Measurements from ENCODE around the gene MRAP2. TPM values are rescaled to one million over a fixed set of nuclear protein-coding genes. Genes with fewer than 3 reads are reported as not detected.

MRAP2 gene
- total RNA-seq, 1 donor from 2014 or later, result not detected

DNA sequence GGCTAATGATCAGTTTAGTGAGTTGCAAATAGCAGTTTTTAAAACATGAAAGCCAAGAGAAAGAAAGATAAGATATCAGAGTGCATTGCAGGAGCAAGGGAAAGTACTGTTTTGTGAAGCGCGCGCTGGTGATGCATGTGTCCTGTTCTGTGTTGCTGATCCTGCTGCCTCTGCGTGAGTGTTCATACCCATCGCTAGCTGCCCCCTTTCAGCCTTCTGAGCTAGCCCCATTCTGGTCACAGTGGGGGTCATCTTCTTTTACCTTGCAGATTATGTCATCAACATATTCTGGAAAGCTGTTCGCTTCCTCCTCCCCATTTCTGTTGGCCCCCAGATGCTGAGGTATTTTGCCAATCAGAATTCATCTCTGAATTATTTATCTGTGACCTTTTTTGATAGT, 1.9 kb downstream of the MRAP2 start:
- H3K4me3 ChIP-seq (ENCODE audit: low read depth, low read length), result no peak overlapping the region
- DNase-seq (ENCODE audit: low read depth), result no peak
- TF ChIP-seq, protein P1, sequence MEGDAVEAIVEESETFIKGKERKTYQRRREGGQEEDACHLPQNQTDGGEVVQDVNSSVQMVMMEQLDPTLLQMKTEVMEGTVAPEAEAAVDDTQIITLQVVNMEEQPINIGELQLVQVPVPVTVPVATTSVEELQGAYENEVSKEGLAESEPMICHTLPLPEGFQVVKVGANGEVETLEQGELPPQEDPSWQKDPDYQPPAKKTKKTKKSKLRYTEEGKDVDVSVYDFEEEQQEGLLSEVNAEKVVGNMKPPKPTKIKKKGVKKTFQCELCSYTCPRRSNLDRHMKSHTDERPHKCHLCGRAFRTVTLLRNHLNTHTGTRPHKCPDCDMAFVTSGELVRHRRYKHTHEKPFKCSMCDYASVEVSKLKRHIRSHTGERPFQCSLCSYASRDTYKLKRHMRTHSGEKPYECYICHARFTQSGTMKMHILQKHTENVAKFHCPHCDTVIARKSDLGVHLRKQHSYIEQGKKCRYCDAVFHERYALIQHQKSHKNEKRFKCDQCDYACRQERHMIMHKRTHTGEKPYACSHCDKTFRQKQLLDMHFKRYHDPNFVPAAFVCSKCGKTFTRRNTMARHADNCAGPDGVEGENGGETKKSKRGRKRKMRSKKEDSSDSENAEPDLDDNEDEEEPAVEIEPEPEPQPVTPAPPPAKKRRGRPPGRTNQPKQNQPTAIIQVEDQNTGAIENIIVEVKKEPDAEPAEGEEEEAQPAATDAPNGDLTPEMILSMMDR (IDR thresholded peaks at IDR 0.05; ENCODE audit: insufficient read depth, low read length, poor library complexity, severe bottlenecking), result no peak
- no peaks in the 10 kb centered on the region for H3K36me3 ChIP-seq (ENCODE audit: control insufficient read depth, insufficient read depth, low read length)
- peaks cover 8% of the 10 kb centered on the region for H3K27me3 ChIP-seq (ENCODE audit: control insufficient read depth, insufficient read depth, low read length)

DNA sequence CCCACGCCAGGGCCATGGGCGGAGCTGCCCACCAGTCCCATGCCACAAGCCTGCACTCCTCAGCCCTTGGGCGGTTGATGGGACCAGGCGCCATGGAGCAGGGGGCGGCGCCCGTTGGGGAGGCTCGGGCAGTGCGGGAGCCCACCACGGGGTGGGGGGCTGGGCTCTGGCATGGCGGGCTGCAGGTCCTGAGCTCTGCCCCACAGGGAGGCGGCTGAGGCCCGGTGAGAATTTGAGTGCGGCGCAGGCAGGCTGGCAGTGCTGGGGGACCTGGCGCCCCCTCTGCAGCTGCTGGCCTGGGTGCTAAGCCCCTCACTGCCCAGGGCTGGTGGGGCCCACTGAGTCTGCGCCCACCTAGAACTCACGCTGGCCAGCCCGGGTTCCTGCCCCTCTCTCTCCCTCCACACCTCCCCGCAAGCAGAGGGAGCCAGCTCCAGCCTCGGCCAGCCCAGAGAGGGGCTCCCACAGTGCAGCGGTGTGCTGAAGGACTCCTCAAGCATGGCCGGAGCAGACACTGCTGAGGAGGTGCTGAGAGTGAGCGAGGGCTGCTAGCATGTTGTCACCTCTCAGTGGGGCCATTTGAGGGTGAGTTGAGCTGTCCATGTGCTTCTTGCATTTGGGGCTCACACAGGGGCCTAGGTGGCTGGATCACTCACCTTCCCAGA, 4.0 kb downstream of the MRAP2 start:
- no peak for DNase-seq (ENCODE audit: low read depth)
- no peak overlapping the region for H3K4me3 ChIP-seq (ENCODE audit: low read depth, low read length)
- H3K36me3 ChIP-seq (ENCODE audit: control insufficient read depth, insufficient read depth, low read length), result no peaks in the 10 kb centered on the region
- H3K27me3 ChIP-seq (ENCODE audit: control insufficient read depth, insufficient read depth, low read length), result peaks cover 8% of the 10 kb centered on the region
- TF ChIP-seq, protein P1 (IDR thresholded peaks at IDR 0.05; ENCODE audit: insufficient read depth, low read length, poor library complexity, severe bottlenecking), result no peak

DNA sequence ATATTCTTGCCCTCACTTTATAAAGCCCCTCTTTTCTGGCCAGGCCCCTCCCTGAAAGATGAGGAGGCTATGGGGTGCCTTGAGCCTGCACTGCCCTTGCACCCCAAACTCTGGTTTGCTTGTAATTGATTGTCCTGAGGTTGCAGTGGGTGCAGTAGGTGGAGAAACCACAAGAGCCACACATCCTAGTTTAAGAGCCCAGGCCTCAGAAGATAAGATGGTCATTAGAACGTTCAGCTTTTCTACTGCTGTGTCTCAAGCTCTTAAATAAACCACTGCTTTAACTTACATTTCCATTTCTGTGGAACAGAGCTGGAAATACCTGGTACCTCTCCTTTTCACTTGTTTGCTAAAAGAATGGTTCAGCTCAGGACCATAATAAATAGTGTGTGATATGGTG, 9.0 kb downstream of the MRAP2 start:
- TF ChIP-seq, protein P1 (IDR thresholded peaks at IDR 0.05; ENCODE audit: insufficient read depth, low read length, poor library complexity, severe bottlenecking), result no peak
- H3K27me3 ChIP-seq (ENCODE audit: control insufficient read depth, insufficient read depth, low read length), result no peaks in the 10 kb centered on the region
- H3K4me3 ChIP-seq (ENCODE audit: low read depth, low read length), result no peak overlapping the region
- DNase-seq (ENCODE audit: low read depth), result no peak
- no peaks in the 10 kb centered on the region for H3K36me3 ChIP-seq (ENCODE audit: control insufficient read depth, insufficient read depth, low read length)

DNA sequence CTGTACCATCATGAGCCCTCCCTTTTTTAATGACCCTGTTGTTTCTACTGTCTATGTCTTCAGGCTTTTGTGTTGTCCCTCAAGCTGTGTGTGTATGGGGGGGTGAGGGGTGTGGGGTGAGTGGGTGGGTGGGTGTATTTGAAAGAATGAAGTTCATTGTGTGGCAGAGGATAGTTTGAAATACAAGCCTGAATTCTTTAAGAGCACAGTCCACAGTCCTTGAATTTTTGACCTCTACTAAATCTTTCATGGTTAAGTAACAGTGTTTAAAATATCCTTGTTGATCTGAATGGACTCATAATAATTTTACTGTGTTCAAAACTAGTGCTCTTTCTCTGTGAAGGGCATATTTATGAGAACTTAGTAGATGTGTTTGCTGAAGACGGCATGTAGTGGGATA, 10.0 kb downstream of the MRAP2 start:
- Histone ChIP-seq H3K36me3 (ENCODE audit: control insufficient read depth, insufficient read depth, low read length) (no peaks in the 10 kb centered on the region), H3K27me3 (ENCODE audit: control insufficient read depth, insufficient read depth, low read length) (no peaks in the 10 kb centered on the region), H3K4me3 (ENCODE audit: low read depth, low read length) (no peak overlapping the region)
- TF ChIP-seq, protein P1 (IDR thresholded peaks at IDR 0.05; ENCODE audit: insufficient read depth, low read length, poor library complexity, severe bottlenecking), result no peak
- no peak for DNase-seq (ENCODE audit: low read depth)

DNA sequence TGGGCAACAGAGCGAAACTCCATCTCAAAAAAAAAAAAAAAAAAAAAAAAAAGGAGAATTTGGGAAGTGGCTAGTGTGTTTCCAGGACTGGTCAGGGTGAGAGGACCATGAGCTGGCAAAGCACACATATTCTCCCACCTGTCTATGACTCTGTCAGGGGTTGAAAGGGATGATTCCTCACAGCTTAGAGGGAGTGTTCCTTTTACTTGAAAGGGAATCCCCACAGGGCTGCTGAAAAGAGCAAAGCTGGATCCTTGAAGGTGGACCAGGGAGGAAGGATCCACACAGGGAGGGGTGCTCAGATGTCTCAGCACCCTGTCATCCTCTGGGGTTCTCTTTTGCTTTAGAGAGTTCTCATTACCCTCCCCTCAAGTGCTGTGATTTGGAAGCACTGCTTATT, 13.2 kb downstream of the MRAP2 start:
- no peaks in the 10 kb centered on the region for H3K36me3 ChIP-seq (ENCODE audit: control insufficient read depth, insufficient read depth, low read length)
- no peaks in the 10 kb centered on the region for H3K27me3 ChIP-seq (ENCODE audit: control insufficient read depth, insufficient read depth, low read length)
- TF ChIP-seq, protein P1 (IDR thresholded peaks at IDR 0.05; ENCODE audit: insufficient read depth, low read length, poor library complexity, severe bottlenecking), result no peak
- DNase-seq (ENCODE audit: low read depth), result no peak
- H3K4me3 ChIP-seq (ENCODE audit: low read depth, low read length), result no peak overlapping the region

DNA sequence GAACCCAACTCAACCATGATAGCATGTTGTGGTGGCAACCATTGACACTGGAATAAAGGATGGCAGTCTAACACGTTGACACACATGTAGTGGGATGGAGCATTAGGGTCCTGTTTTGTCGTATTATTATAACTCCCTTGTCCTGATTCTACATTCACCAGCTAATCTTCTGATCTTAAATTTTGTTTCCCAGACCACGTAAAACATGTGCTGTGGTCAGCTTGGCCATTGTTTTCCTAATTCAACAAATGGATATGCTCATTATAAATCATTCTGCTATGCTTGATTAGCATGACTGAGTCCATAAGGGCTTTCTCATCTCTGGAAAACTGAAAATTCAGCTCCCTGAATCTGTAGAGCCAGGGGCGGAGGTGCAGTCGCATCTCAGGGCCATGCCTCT, 15.0 kb downstream of the MRAP2 start:
- no peak for DNase-seq (ENCODE audit: low read depth)
- H3K4me3 ChIP-seq (ENCODE audit: low read depth, low read length), result no peak overlapping the region
- no peaks in the 10 kb centered on the region for H3K27me3 ChIP-seq (ENCODE audit: control insufficient read depth, insufficient read depth, low read length)
- TF ChIP-seq, protein P1 (IDR thresholded peaks at IDR 0.05; ENCODE audit: insufficient read depth, low read length, poor library complexity, severe bottlenecking), result no peak
- H3K36me3 ChIP-seq (ENCODE audit: control insufficient read depth, insufficient read depth, low read length), result no peaks in the 10 kb centered on the region
